GM18870 (cell line): ENCODE measurements around the gene ARID1B.

ENCODE experiments used
- ATAC-seq: cut with Tn5 transposase; IDR thresholded peaks from one replicate; pipeline ENCODE4 v1.9.1; 2021; ENCODE audit warnings: moderate library complexity; ENCODE audit not compliant: unreplicated experiment

The ARID1B gene

DNA sequence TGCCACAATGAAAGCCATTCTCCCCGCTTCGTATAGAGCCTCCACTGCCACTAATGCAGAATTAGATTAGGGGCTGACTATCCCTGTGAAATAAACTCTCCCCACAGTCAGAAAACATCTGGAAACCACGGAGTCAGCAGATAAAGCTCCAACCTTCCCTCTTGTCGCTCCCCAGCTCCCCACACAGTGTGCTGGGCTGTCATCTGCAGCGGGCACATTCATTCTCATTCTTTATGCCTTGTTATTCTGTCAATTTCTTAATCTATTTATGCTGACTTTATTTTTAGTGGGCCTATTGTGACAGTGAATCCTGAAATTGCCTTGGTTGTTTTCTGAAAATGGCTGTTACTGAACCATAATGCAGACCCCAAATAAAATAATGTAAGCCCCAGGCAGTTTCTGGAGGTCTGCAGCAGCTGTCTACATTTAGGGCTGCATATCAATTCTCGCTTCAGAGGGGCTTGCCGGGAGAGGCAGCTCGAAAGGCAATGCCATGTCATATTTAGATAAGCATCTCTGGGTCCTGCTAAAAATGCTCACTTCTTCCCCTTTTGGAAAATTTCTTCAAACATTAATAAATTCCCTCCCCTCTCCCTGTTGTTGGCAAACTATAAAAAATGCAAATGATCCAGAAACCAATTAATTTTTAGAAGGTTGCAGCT is 474.5 kb downstream of the ARID1B start:
- no peak for ATAC-seq

GRCh38 chr6:157253017-157253416 is 475.8 kb downstream of the ARID1B start:
- no peak for ATAC-seq

- ATAC-seq = no peak
Observed at GRCh38 chr6:157253699-157254098, 476.5 kb downstream of the ARID1B start.

DNA sequence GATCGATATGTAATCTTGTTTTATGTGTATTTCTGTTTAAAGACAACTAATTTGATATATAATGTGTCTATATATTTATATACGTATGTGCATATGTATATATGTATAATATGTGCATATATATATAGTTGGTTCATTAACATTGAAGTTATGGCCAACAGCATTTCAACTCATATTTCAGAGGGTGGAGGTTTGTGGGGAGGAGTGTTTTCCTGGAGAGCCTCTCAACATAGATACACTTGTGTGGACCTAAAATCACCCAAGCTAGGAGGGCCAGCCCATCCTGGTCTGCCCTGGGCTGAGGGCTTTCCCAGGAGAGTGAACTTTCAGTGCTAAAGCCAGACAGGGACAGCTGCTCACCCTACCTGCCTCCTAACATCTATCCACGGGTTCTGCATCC is 477.4 kb downstream of the ARID1B start:
- no peak for ATAC-seq

DNA sequence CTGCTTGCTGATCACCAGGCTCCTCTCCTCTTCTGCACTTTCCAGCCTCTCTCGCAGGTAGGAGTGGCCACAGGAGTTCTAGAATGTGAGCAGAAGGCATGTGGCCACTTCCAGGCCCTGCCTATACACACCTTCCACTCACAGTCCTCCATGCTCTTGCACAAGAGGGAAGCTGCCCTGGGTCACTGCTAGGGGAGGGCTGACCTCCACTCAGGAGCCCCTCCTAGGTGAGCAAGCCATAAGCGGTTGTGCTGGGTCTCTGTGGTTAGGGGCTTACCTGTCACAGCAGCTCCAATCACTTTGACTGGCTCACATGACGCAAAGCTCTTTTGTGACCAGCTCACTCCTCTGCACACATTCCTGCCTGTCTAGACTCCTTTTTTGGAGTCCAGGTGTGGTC is 477.9 kb downstream of the ARID1B start:
- no peak for ATAC-seq

- no peak for ATAC-seq
Observed at GRCh38 chr6:157258878-157259277, 481.7 kb downstream of the ARID1B start.

- no peak for ATAC-seq
Observed at GRCh38 chr6:157259443-157259842, 482.3 kb downstream of the ARID1B start.
